Measurements from ENCODE around the gene RTBDN. TPM values are rescaled to one million over a fixed set of nuclear protein-coding genes. Genes with fewer than 3 reads are reported as not detected.
"Not testable (repeated sequence)": the region's sequence is repeated elsewhere in the genome, so short reads cannot be mapped to it uniquely, and the experiment has no call there.

RTBDN gene
- polyA plus RNA-seq, 3 donors = 0.14 TPM; not detected in 2

DNA sequence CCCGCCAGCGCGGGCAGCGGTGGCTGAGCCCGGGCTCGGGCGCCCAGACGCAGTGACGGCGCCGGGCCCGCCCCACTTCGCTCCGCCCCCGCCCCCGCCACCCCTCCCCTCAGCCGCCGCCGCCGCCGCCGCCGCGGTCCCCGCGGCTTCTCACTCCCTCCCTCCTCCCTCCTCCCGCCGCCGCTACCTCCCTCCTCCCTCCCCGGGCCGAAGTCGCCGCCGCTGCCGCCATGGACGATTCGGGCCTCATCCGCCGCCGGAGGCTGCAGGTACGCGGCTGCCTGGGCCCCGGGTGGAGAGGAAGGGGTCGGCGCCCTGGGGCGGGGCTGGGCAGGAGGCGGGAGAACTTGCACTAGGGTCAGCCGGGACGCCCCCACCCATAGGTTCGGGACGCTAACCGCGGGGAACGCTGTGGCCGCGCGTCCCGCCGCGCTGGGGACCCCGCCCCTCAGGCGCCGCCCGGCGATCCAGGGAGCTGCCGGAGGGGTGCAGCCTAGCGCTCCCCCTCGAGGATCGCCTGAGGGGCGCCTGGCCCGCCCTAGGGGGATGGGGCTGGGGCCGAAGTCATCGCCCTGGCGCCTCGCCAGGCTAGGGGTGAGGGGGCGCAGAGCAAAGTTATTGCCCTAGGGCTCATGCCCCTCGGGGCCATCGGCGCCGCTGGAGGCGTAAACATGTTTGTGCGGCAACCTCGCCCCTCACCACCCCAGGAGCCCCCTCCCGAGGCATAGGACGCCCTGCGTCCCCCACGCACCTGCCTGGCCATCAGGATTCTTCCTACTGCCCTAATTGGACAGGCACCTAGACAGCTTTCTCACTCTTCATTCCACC is 427 bp downstream of the RTBDN start:
- DNase-seq (ENCODE audit: extremely low read depth in 1 of 11, low read depth in 9 of 11, low spot score in 4 of 11) = no peak

DNA sequence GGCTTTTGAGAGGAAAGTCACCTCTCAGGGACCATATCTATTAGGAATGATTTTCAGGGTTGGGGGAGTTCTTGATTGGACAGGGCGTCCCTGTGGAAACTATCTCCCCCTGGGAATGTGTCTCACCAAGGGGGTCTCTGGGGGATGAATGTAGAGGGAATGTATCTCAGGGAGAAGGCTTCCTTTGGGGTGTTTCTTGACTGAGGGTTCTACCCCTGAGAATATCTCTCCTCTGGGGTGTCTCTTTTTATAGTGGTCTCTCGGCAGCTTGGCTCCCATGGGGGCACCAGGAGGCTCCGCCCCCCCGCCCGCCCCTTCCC is 1.0 kb downstream of the RTBDN start:
- no peak for DNase-seq (ENCODE audit: extremely low read depth in 1 of 11, low read depth in 9 of 11, low spot score in 4 of 11)

DNA sequence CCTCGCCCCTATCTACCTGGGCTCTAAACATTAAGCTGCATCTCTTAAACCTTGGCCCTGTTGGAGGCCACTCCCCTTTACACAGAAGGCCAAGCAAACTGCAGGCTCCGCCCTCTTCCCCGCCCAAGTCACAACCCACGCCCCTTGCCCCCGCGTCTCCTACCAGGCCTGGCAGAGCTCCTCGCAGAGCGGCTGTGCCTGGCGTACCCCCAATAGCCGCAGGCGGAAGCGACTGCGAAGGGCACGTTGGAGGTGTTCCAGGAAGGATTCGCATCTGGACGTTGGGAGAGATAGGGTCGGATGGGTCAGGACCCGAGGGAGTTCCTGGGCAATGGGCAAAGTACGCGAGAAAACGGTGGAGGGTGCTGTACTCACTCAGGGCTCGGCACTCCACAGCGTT is 5.9 kb downstream of the RTBDN start:
- DNase-seq (ENCODE audit: extremely low read depth in 1 of 11, low read depth in 9 of 11, low spot score in 4 of 11) = no peak

GRCh38 chr19:12825254-12826131 is 8.9 kb downstream of the RTBDN start:
- DNase-seq (ENCODE audit: extremely low read depth in 1 of 11, low read depth in 9 of 11, low spot score in 4 of 11) = no peak

- DNase-seq (ENCODE audit: extremely low read depth in 1 of 11, low read depth in 9 of 11, low spot score in 4 of 11) = no peak
Measured at GRCh38 chr19:12821761-12822160, 12.6 kb downstream of the RTBDN start.

DNA sequence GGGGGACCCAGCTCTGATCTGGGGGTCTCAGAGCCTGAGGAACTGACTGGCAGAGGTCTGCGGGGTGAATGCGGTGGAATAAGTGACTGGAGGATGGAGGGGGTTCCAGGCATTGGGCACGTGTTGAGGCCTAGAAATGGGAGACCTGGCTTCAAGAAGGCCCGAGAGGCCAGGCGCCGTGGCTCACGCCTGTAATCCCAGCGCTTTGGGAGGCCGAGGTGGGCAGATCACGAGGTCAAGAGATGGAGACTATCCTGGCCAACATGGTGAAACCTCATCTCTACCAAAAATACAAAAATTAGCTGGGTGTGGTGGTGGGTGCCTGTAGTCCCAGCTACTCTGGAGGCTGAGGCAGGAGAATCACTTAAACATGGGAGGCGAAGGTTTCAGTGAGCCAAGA is 16.6 kb downstream of the RTBDN start:
- not testable (repeated sequence) for DNase-seq (ENCODE audit: extremely low read depth in 1 of 11, low read depth in 9 of 11, low spot score in 4 of 11)

GRCh38 chr19:12817188-12817587 is 17.2 kb downstream of the RTBDN start:
- DNase-seq (ENCODE audit: extremely low read depth in 1 of 11, low read depth in 9 of 11, low spot score in 4 of 11) = not testable (repeated sequence)

- no peak for DNase-seq (ENCODE audit: extremely low read depth in 1 of 11, low read depth in 9 of 11, low spot score in 4 of 11)
Measured at GRCh38 chr19:12815088-12815487, 19.3 kb downstream of the RTBDN start.

- DNase-seq (ENCODE audit: extremely low read depth in 1 of 11, low read depth in 9 of 11, low spot score in 4 of 11) = peak in 8 of 11 donors; percentile 82 to 92 (median 86)
Measured at GRCh38 chr19:12806242-12807081, 27.9 kb downstream of the RTBDN start, which contains the start of gene RNASEH2A. Gene RNASEH2A (plus strand): TSS chr19:12806584. CDS start chr19:12806674, 90 bp downstream.

- DNase-seq (ENCODE audit: extremely low read depth in 1 of 11, low read depth in 9 of 11, low spot score in 4 of 11) = no peak
Measured at GRCh38 chr19:12804051-12804450, 30.3 kb downstream of the RTBDN start.

DNA sequence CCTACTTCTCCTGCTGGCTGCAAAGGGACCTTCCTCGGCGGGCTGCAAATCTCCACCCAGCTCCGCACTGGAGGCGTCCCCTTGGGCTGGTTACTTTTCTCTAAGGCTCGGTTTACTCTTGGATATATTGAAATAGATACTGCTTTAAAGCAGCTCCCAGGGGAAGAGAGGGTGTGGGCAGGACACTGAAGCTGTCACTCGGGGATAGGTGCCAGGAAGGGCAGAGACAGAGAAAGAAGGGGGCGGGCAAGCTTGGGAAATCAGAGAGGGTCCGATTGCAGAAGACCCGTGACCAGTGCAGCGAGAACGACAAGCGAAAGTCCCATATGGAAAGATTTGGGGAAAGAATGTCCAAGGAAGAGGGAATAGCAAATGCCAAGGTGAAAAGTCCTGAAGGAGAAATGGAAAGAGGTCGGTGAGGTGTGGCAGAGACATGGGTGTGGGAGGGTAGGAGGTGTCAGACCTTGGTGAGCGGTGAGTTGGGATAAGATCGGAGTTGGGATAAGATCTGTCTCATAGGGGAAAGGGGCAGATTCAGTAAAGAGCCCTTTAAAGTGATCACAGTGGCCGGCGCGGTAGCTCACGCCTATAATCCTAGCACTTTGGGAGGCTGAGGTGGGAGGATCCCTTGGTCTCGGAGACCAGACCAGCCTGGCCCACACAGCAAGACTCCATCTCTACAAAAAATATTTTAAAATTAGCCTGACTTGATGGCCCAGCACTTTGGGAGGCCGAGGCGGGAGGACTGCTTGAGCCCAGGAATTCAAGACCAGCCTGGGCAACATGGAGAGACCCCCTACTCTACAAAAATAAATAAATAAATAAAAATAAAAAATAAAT is 31.9 kb downstream of the RTBDN start:
- no peak for DNase-seq (ENCODE audit: extremely low read depth in 1 of 11, low read depth in 9 of 11, low spot score in 4 of 11)

GRCh38 chr19:12801466-12802266 is 32.7 kb downstream of the RTBDN start, which contains the start of the genes PRDX2 and THSD8:
Gene PRDX2 (minus strand): TSS chr19:12801800. CDS start chr19:12801261, 539 bp downstream.
Gene THSD8 (plus strand): TSS chr19:12802069. CDS start chr19:12802072, 3 bp downstream.
- DNase-seq (ENCODE audit: extremely low read depth in 1 of 11, low read depth in 9 of 11, low spot score in 4 of 11) = peak in 1 of 11 donors; percentile 76

DNA sequence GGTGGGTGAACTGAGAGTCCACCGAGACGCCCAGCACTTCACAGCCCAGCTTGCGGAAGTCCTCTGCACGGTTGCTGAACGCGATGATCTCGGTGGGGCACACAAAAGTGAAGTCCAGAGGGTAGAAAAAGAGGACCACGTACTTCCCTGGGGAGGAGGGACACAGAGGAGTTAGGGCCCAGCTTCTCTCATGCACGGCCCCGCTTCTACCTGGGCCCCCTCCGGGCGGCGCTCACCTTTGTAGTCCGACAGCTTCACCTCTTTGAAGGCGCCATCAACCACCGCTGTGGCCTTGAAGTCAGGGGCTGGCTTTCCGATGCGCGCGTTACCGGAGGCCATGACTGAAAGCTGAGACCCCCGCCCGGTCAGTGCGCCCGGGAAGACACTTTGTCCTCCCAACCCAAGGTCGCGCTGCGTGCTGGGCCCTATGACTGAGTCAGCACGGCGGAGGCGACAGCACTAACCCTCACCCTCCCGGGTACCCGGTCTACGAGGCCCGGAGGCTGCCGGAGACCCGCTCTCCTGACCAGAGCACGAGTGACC is 33.4 kb downstream of the RTBDN start:
- DNase-seq (ENCODE audit: extremely low read depth in 1 of 11, low read depth in 9 of 11, low spot score in 4 of 11) = no peak

DNA sequence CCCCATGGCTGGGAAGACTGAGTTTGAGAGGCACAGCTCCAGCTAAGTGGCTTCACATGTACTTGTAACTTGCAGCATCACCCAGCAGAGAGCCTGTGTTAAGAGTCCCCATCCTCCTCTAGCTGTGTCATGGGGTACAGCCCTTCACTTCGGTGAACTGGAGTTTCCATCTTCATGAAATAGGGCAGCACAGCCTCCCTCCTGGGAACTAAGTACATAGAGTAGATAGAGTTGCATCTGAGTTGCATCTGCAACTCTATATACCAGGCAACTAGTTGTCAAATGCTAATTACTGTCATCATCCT is 34.0 kb downstream of the RTBDN start:
- DNase-seq (ENCODE audit: extremely low read depth in 1 of 11, low read depth in 9 of 11, low spot score in 4 of 11) = no peak

GRCh38 chr19:12799742-12800465 is 34.5 kb downstream of the RTBDN start:
- no peak for DNase-seq (ENCODE audit: extremely low read depth in 1 of 11, low read depth in 9 of 11, low spot score in 4 of 11)

GRCh38 chr19:12797607-12798006 is 36.8 kb downstream of the RTBDN start:
- not testable (repeated sequence) for DNase-seq (ENCODE audit: extremely low read depth in 1 of 11, low read depth in 9 of 11, low spot score in 4 of 11)

GRCh38 chr19:12797141-12797587 is 37.2 kb downstream of the RTBDN start:
- DNase-seq (ENCODE audit: extremely low read depth in 1 of 11, low read depth in 9 of 11, low spot score in 4 of 11) = no peak

Data from renal cortex interstitium (tissue), 11 donors.